C4-2B (cell line): ENCODE results near the gene TMEM135.
"Not testable (repeated sequence)": the region's sequence is repeated elsewhere in the genome, so short reads cannot be mapped to it uniquely, and the experiment has no call there.

Experiments used
- H3K27ac ChIP-seq: fragments of 450-650 bp; 2 replicates; pipeline ENCODE4 v1.5.1; 2017
- CTCF ChIP-seq: fragments of 450-650 bp; conservative IDR thresholded peaks from 2 replicates; pipeline ENCODE4 v1.5.1; 2017; ENCODE audit warnings: mild to moderate bottlenecking
- ZFX ChIP-seq: fragments of 450-650 bp; IDR thresholded peaks from 2 replicates; pipeline ENCODE4 v1.6.1; 2017

TMEM135 gene

GRCh38 chr11:87037450-87038234 lies at the start of gene TMEM135:
TSS of gene TMEM135 (plus strand) at chr11:87037934. CDS start at chr11:87038046, 112 bp downstream.
- TF ChIP-seq CTCF (no peak), ZFX (no peak)
- H3K27ac ChIP-seq, result peak within 1 kb of the TSS; percentile 95

- H3K27ac ChIP-seq, result no peak overlapping the region
- TF ChIP-seq ZFX (no peak), CTCF (no peak)
Observed at GRCh38 chr11:86988351-86988881, 49.3 kb upstream of the TMEM135 start.

GRCh38 chr11:86990031-86990430 lies 47.7 kb upstream of the TMEM135 start:
- no peak for TF ChIP-seq ZFX
- no peak for TF ChIP-seq CTCF
- H3K27ac ChIP-seq, result no peak overlapping the region

GRCh38 chr11:86990515-86990914 lies 47.2 kb upstream of the TMEM135 start:
- no peak for TF ChIP-seq ZFX
- TF ChIP-seq CTCF, result no peak
- no peak overlapping the region for H3K27ac ChIP-seq

- TF ChIP-seq ZFX (no peak), CTCF (no peak)
Observed at GRCh38 chr11:86991341-86991740, 46.4 kb upstream of the TMEM135 start.

GRCh38 chr11:86992340-86992739 lies 45.4 kb upstream of the TMEM135 start:
- not testable (repeated sequence) for H3K27ac ChIP-seq

More at GRCh38 chr11:86991341-86991740, 46.4 kb upstream of the TMEM135 start:
- no peak overlapping the region for H3K27ac ChIP-seq

- no peak overlapping the region for H3K27ac ChIP-seq
- TF ChIP-seq CTCF (no peak), ZFX (no peak)
Observed at GRCh38 chr11:86993031-86993430, 44.7 kb upstream of the TMEM135 start.
